ENCODE results near the gene RASSF3.
A peak's percentile ranks its signal among the peaks of the same experiment; 100 is the strongest.

RASSF3 gene

DNA sequence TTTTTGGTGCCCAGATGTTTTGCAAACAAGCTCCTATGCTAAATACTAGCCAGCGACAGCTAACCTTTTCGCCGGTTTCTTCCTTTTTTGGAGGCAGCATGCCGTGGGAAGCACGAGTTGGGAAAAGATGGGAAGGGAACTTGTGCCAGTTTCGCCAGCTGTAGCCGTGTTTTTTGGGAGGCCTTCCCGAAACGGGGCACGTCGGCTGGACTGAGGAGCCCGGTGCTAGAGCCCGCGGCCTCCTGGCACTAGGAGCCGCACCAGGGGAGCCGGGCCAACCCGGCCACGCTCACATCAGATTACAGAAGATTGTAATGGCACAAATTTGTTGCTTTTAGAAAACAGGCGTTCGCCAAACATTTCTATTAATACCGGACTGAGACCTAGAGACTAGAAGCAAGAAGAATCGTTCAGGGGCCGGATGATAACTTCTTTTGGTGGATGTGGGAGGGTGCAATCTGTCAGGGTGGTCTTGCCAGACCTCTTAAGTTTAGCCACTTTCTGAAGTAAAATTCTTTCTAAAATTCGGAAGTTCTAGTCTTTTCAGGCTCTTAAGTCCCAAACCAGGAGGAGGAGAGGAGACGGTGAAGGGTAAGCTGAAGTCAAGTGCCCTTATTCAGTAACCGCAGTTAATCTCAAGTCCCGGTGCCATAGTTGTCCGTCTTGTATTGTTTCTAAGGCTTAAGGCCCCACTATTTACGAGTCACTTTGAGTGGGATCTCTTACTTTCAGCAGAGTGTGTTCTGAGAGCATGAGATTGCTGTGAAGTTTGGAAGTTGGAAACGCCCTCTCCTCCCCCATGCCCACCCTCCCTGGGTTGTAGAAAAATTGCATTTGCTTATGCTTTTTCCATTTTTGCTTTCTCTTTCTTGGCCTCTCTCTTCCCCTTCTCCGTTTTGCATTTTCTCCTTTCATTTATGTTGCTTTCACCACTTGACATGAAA lies 1.3 kb downstream of the RASSF3 start:
- no peak for TF ChIP-seq GATA3 (IDR thresholded peaks at IDR 0.05; ENCODE audit: low read depth, low read length)
- TF ChIP-seq GATA2 (IDR thresholded peaks at IDR 0.05; ENCODE audit: low read depth, low read length) = peak; percentile 50; the same call in 1 of the 2 replicates

GRCh38 chr12:64612843-64613242 lies 2.5 kb downstream of the RASSF3 start:
- TF ChIP-seq GATA3 (IDR thresholded peaks at IDR 0.05; ENCODE audit: low read depth, low read length) (no peak), GATA2 (IDR thresholded peaks at IDR 0.05; ENCODE audit: low read depth, low read length) (no peak)

GRCh38 chr12:64616201-64616600 lies 5.9 kb downstream of the RASSF3 start:
- TF ChIP-seq GATA3 (IDR thresholded peaks at IDR 0.05; ENCODE audit: low read depth, low read length) = no peak
- TF ChIP-seq GATA2 (IDR thresholded peaks at IDR 0.05; ENCODE audit: low read depth, low read length) = no peak

DNA sequence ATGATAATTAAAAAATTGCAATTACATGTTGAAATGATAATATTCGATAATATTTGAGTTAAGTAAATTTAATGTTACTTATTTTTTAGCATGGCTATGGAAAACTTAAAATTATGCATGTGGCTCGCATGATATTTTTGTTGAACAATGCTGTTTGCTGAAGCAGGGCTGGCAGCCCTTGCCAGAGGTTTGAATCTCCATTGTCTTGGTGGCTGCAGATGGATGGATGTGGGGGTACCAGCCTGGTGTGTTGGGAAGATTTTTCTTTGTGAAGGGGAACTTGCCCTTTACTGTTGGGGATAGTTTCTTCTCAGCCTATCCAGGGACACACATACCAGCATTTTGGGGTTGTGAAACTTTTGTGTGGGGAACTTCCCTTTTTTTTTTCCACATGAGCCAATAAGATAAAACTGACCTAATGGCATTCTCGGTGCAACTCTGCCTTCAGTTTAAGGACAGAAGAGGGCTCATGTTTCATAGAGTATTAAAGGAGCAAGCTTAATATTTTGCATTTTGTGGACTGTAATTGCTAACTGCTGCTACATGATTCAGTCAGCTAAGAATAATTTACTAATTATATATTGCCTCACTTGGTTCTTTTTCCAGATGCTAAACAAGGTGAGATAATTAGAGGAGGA lies 8.8 kb downstream of the RASSF3 start:
- TF ChIP-seq GATA2 (IDR thresholded peaks at IDR 0.05; ENCODE audit: low read depth, low read length) = no peak
- no peak for TF ChIP-seq GATA3 (IDR thresholded peaks at IDR 0.05; ENCODE audit: low read depth, low read length)

GRCh38 chr12:64621257-64621942 lies 11.1 kb downstream of the RASSF3 start:
- no peak for TF ChIP-seq GATA3 (IDR thresholded peaks at IDR 0.05; ENCODE audit: low read depth, low read length)
- TF ChIP-seq GATA2 (IDR thresholded peaks at IDR 0.05; ENCODE audit: low read depth, low read length) = no peak

DNA sequence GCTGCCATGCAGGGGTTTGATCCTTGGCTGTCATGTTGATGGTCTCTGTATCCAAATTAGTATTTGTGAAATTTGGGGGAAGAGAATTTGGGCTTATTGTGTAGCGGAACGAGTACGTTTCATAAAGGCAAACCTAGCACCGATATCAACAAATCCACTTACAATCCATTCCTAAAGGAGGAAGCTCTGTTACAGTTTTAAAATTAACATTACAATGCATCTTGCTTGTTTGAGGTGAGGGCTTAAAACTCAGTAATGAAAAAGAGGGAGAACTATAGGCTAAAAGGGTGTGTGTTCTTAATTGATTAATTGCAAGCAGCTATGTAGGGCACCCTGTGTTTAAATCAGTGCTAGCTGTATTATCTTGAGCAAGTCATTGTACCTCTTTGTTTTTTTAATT lies 13.7 kb downstream of the RASSF3 start:
- TF ChIP-seq GATA2 (IDR thresholded peaks at IDR 0.05; ENCODE audit: low read depth, low read length) (no peak), GATA3 (IDR thresholded peaks at IDR 0.05; ENCODE audit: low read depth, low read length) (no peak)

- TF ChIP-seq GATA2 (IDR thresholded peaks at IDR 0.05; ENCODE audit: low read depth, low read length) = peak; percentile 55
- peak; percentile 23; the same call in 1 of the 2 replicates for TF ChIP-seq GATA3 (IDR thresholded peaks at IDR 0.05; ENCODE audit: low read depth, low read length)
These were observed 15.2 kb downstream of the RASSF3 start for GRCh38 chr12:64625243-64626077.

DNA sequence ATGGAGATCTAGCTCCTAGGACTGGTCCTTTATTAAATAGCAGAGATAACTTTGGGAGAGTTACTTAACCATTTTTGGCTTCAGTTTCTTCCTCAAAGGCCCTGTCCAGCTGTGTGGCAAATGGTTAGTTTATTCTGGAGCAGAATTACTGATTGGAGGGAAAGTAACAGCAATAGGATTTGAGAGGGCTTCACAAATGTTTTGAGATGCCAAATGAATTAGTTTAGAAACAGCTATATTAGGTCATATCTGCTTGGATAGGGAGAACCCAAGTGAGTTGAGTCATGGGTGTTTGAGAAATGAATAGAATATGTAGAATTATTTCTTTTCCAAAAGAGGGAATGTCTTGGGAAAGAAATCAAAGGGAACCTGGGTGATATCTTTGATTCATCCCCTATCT lies 17.5 kb downstream of the RASSF3 start:
- no peak for TF ChIP-seq GATA3 (IDR thresholded peaks at IDR 0.05; ENCODE audit: low read depth, low read length)
- TF ChIP-seq GATA2 (IDR thresholded peaks at IDR 0.05; ENCODE audit: low read depth, low read length) = no peak

DNA sequence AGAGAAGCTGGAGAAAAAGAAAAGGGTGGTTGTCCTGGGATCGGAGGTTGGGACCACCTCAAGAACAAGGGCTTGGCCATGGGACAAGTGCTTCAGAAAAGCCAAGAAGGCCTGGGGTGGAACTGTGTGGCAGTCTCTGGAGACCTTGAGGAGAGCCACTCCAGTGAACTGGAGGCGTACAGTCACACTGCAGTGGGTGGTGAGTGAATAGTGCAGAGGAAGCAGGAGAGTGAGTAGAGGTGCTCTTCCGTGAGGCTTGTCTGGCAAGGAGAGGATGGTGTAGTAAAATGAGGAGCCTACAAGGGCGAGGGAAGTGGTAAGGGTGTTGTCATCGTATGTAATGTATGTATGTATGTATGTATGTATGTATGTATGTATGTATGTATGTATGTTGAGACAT lies 20.9 kb downstream of the RASSF3 start:
- no peak for TF ChIP-seq GATA2 (IDR thresholded peaks at IDR 0.05; ENCODE audit: low read depth, low read length)
- TF ChIP-seq GATA3 (IDR thresholded peaks at IDR 0.05; ENCODE audit: low read depth, low read length) = no peak

GRCh38 chr12:64633011-64633939 lies 23.0 kb downstream of the RASSF3 start:
- TF ChIP-seq GATA2 (IDR thresholded peaks at IDR 0.05; ENCODE audit: low read depth, low read length) = no peak

GRCh38 chr12:64633940-64634337 lies 23.6 kb downstream of the RASSF3 start:
- no peak for TF ChIP-seq GATA3 (IDR thresholded peaks at IDR 0.05; ENCODE audit: low read depth, low read length)
- no peak for TF ChIP-seq GATA2 (IDR thresholded peaks at IDR 0.05; ENCODE audit: low read depth, low read length)

GRCh38 chr12:64634508-64635092 lies 24.3 kb downstream of the RASSF3 start:
- TF ChIP-seq GATA3 (IDR thresholded peaks at IDR 0.05; ENCODE audit: low read depth, low read length) = no peak
- no peak for TF ChIP-seq GATA2 (IDR thresholded peaks at IDR 0.05; ENCODE audit: low read depth, low read length)

All from SH-SY5Y (cell line).